K562 (cell line): ENCODE data around the gene PPM1F. TPM values are rescaled to one million over a fixed set of nuclear protein-coding genes. Genes with fewer than 3 reads are reported as not detected.

Experiments used
- ARID1B ChIP-seq: fragments of 450-650 bp; IDR thresholded peaks from 2 replicates; pipeline ENCODE4 v1.6.1; 2016; ENCODE audit warnings: antibody characterized with exemption, mild to moderate bottlenecking, inconsistent platforms
- CREB5 ChIP-seq: fragments of 250-450 bp; sonication (Bioruptor Pico); IDR thresholded peaks from 2 replicates; pipeline ENCODE4 v1.5.0; 2020; ENCODE audit warnings: mild to moderate bottlenecking
- CTCF ChIP-seq, 3 experiments: IDR thresholded peaks in 2 of 3; conservative IDR thresholded peaks in 1 of 3; 2 replicates each; pipeline ENCODE4 v1.5.1; 2011 to 2012; ENCODE audit warnings: low read length in 3 of 3, mild to moderate bottlenecking in 3 of 3, control low read depth in 2 of 3, improper control_type of control experiment in 1 of 3, inconsistent platforms in 1 of 3, low read depth in 1 of 3, mixed read lengths in 1 of 3, moderate library complexity in 1 of 3; ENCODE audit not compliant: insufficient read depth in 2 of 3
- ELK3 ChIP-seq: fragments of 450-650 bp; formaldehyde crosslinking; IDR thresholded peaks from 2 replicates; pipeline ENCODE4 v1.4.0; 2020; ENCODE audit warnings: mild to moderate bottlenecking
- FOXA3 ChIP-seq, 2 experiments: fragments of 450-650 bp in 1 of 2; sonication (generic) in 1 of 2; formaldehyde crosslinking; IDR thresholded peaks in 1 of 2; conservative IDR thresholded peaks in 1 of 2; 2 replicates each; pipeline versions ENCODE4 v1.4.0 to v1.8.0; 2020 to 2022; ENCODE audit warnings: mild to moderate bottlenecking in 2 of 2, missing genetic modification reagents in 1 of 2
- GTF2F1 ChIP-seq: IDR thresholded peaks from 2 replicates; pipeline ENCODE4 v1.6.1; 2011; ENCODE audit warnings: low read depth, low read length, improper control_type of control experiment
- HDAC1 ChIP-seq, 2 experiments: fragments of 450-650 bp; IDR thresholded peaks; 2 replicates each; pipeline ENCODE4 v1.6.1; 2016 to 2017; ENCODE audit warnings: inconsistent platforms in 1 of 2, mild to moderate bottlenecking in 1 of 2, moderate library complexity in 1 of 2
- ILF3 ChIP-seq: fragments of 450-650 bp; IDR thresholded peaks from 2 replicates; pipeline ENCODE4 v1.6.1; 2018; ENCODE audit warnings: antibody characterized with exemption, mild to moderate bottlenecking, moderate library complexity, borderline replicate concordance
- L3MBTL2 ChIP-seq: fragments of 450-650 bp; IDR thresholded peaks from 2 replicates; pipeline ENCODE4 v1.6.1; 2016; ENCODE audit warnings: mild to moderate bottlenecking, moderate library complexity
- MEIS2 ChIP-seq: fragments of 450-650 bp; IDR thresholded peaks from 2 replicates; pipeline ENCODE4 v1.6.1; 2014; ENCODE audit warnings: mild to moderate bottlenecking; ENCODE audit not compliant: partially characterized antibody
- MTF1 ChIP-seq: fragments of 250-450 bp; sonication (Bioruptor Pico); IDR thresholded peaks from 2 replicates; pipeline ENCODE4 v1.9.0; 2021; ENCODE audit warnings: moderate library complexity, mild to moderate bottlenecking, inconsistent platforms, borderline replicate concordance
- PHF20 ChIP-seq: fragments of 450-650 bp; IDR thresholded peaks from 2 replicates; pipeline ENCODE4 v1.6.1; 2018; ENCODE audit not compliant: partially characterized antibody
- RBM14 ChIP-seq: fragments of 200-400 bp; formaldehyde crosslinking; IDR thresholded peaks from 2 replicates; pipeline ENCODE4 v1.6.1; 2018; ENCODE audit warnings: low read depth, mild to moderate bottlenecking, low read length, moderate library complexity, borderline replicate concordance; ENCODE audit not compliant: insufficient read depth
- RBM34 ChIP-seq: fragments of 200-400 bp; formaldehyde crosslinking; IDR thresholded peaks from 2 replicates; pipeline ENCODE4 v1.6.1; 2018; ENCODE audit warnings: low read length, borderline replicate concordance; ENCODE audit not compliant: insufficient read depth
- SIN3B ChIP-seq: fragments of 450-650 bp; IDR thresholded peaks from 2 replicates; pipeline ENCODE4 v1.6.1; 2017; ENCODE audit warnings: low read depth, mild to moderate bottlenecking, moderate library complexity
- SP1 ChIP-seq: sonication (generic); formaldehyde crosslinking; IDR thresholded peaks from 2 replicates; pipeline ENCODE4 v1.8.1; 2022; ENCODE audit warnings: mild to moderate bottlenecking, missing genetic modification reagents
- SP2 ChIP-seq: IDR thresholded peaks from 2 replicates; pipeline ENCODE4 v1.6.1; 2011; ENCODE audit warnings: mild to moderate bottlenecking, low read depth, low read length, moderate library complexity; ENCODE audit not compliant: poor library complexity, severe bottlenecking; ENCODE audit errors: extremely low read depth
- SRSF3 ChIP-seq: fragments of 200-400 bp; formaldehyde crosslinking; IDR thresholded peaks from 2 replicates; pipeline ENCODE4 v1.6.1; 2016; ENCODE audit warnings: mild to moderate bottlenecking, low read length, moderate library complexity; ENCODE audit not compliant: insufficient read depth
- TFAM ChIP-seq: fragments of 250-450 bp; sonication (Bioruptor Pico); conservative IDR thresholded peaks from 2 replicates; pipeline ENCODE4 v1.5.0; 2021; ENCODE audit warnings: mild to moderate bottlenecking, moderate library complexity
- THRAP3 ChIP-seq: fragments of 450-650 bp; IDR thresholded peaks from 2 replicates; pipeline ENCODE4 v1.6.1; 2016; ENCODE audit warnings: mild to moderate bottlenecking, inconsistent platforms, borderline replicate concordance
- U2AF2 ChIP-seq: fragments of 200-400 bp; formaldehyde crosslinking; optimal IDR thresholded peaks from 2 replicates; pipeline ENCODE3; 2017; ENCODE audit warnings: low read depth, mild to moderate bottlenecking, low read length
- ZFPM2 ChIP-seq: fragments of 250-450 bp; sonication (Bioruptor Pico); IDR thresholded peaks from 2 replicates; pipeline ENCODE4 v1.5.1; 2022; ENCODE audit warnings: mild to moderate bottlenecking
- ZNF3 ChIP-seq: fragments of 250-450 bp; sonication (Bioruptor Pico); IDR thresholded peaks from 2 replicates; pipeline ENCODE4 v1.5.0; 2021; ENCODE audit warnings: mild to moderate bottlenecking, moderate library complexity
- ZNF354B ChIP-seq: fragments of 250-450 bp; sonication (Bioruptor Pico); IDR thresholded peaks from 2 replicates; pipeline ENCODE4 v1.4.0; 2020
- polyA plus RNA-seq, 8 experiments: library from polyadenylated mRNA; depleted of rRNA in 4 of 8; stranded (reverse) in 5 of 8; unstranded in 3 of 8; fragments of >200 nt; fragmentation: Nextera tagmentation in 2 of 8; fragmentation: Illumina TruSeq in 1 of 8; extraction: Ambion mirVana in 2 of 8; extraction: Trizol in 1 of 8; gene quantifications; 2 replicates each; pipeline versions ENCODE4 v1.2.1 to v1.2.3, GENCODE V29; 2011 to 2014; ENCODE audit warnings: inconsistent platforms in 1 of 8, missing spikeins in 1 of 8
- total RNA-seq, 7 experiments: library from RNA; depleted of rRNA in 6 of 7; stranded (reverse); fragments of >200 nt in 6 of 7; fragmentation: Illumina TruSeq in 2 of 7; extraction: Trizol in 2 of 7; gene quantifications; 2 replicates each; pipeline versions ENCODE4 v1.2.1 to v1.2.3, GENCODE V29; 2011 to 2021; ENCODE audit warnings: low replicate concordance in 1 of 7

The PPM1F gene
- total and polyA plus RNA-seq, 9 of the 15 experiments (the other 6 are each of a cell fraction or from before 2014, with no cell fraction given), result 2.1 to 159 (median 64.0) TPM

GRCh38 chr22:21947040-21948014, 5.3 kb downstream of the PPM1F start (continued):
- no peak for TF ChIP-seq FOXA3 (CRISPR knock-in tag; conservative IDR thresholded peaks at IDR 0.05 in 1 of 2, IDR thresholded peaks at IDR 0.05 in 1 of 2)
- TF ChIP-seq CTCF (IDR thresholded peaks at IDR 0.05 in 2 of 3, conservative IDR thresholded peaks at IDR 0.05 in 1 of 3; ENCODE audit: insufficient read depth in 2 of 3, low read depth in 1 of 3, low read length in 3 of 3), result peak in 2 of 3 experiments; percentile 98 to 99; a peak in 4 of 6 replicates
- no peak for TF ChIP-seq SIN3B
- no peak for TF ChIP-seq L3MBTL2
- TF ChIP-seq ILF3, result no peak
- no peak for TF ChIP-seq ELK3 (CRISPR knock-in tag)
- TF ChIP-seq RBM34, result no peak
- no peak for TF ChIP-seq MEIS2
- TF ChIP-seq THRAP3, result no peak
- no peak for TF ChIP-seq ZNF3 (CRISPR knock-in tag)
- TF ChIP-seq SRSF3, result no peak
- TF ChIP-seq SP1, result no peak
- TF ChIP-seq ZNF354B (CRISPR knock-in tag), result no peak
- peak; percentile 73 for TF ChIP-seq GTF2F1
- TF ChIP-seq ZFPM2 (CRISPR knock-in tag), result no peak
- TF ChIP-seq SP2, result peak; percentile 1
- no peak for TF ChIP-seq U2AF2
- no peak for TF ChIP-seq CREB5 (CRISPR knock-in tag)
- TF ChIP-seq PHF20, result no peak
- no peak for TF ChIP-seq TFAM (CRISPR knock-in tag)
- no peak for TF ChIP-seq ARID1B
- TF ChIP-seq HDAC1 (IDR thresholded peaks at IDR 0.05), result no peak
- TF ChIP-seq RBM14, result no peak
- no peak for TF ChIP-seq MTF1 (CRISPR knock-in tag)
